Measurements from ENCODE around the gene CYGB.
"Not testable (repeated sequence)": the region's sequence is repeated elsewhere in the genome, so short reads cannot be mapped to it uniquely, and the experiment has no call there.

Gene CYGB

GRCh38 chr17:76567634-76568432, 30.3 kb upstream of the CYGB start:
- DNase-seq (ENCODE audit: low read depth), result no peak
- TF ChIP-seq, protein P1, sequence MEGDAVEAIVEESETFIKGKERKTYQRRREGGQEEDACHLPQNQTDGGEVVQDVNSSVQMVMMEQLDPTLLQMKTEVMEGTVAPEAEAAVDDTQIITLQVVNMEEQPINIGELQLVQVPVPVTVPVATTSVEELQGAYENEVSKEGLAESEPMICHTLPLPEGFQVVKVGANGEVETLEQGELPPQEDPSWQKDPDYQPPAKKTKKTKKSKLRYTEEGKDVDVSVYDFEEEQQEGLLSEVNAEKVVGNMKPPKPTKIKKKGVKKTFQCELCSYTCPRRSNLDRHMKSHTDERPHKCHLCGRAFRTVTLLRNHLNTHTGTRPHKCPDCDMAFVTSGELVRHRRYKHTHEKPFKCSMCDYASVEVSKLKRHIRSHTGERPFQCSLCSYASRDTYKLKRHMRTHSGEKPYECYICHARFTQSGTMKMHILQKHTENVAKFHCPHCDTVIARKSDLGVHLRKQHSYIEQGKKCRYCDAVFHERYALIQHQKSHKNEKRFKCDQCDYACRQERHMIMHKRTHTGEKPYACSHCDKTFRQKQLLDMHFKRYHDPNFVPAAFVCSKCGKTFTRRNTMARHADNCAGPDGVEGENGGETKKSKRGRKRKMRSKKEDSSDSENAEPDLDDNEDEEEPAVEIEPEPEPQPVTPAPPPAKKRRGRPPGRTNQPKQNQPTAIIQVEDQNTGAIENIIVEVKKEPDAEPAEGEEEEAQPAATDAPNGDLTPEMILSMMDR (conservative IDR thresholded peaks at IDR 0.05; ENCODE audit: low read depth, low read length), result no peak
- no peak overlapping the region for H3K4me3 ChIP-seq (ENCODE audit: low read length)

- DNase-seq (ENCODE audit: low read depth), result no peak
- no peak overlapping the region for H3K4me3 ChIP-seq (ENCODE audit: low read length)
- TF ChIP-seq, protein P1 (conservative IDR thresholded peaks at IDR 0.05; ENCODE audit: low read depth, low read length), result no peak
Measured at GRCh38 chr17:76566988-76567431, 29.5 kb upstream of the CYGB start.

GRCh38 chr17:76566613-76566943, 29.1 kb upstream of the CYGB start:
- no peak overlapping the region for H3K4me3 ChIP-seq (ENCODE audit: low read length)
- no peak for DNase-seq (ENCODE audit: low read depth)
- TF ChIP-seq, protein P1 (conservative IDR thresholded peaks at IDR 0.05; ENCODE audit: low read depth, low read length), result no peak

DNA sequence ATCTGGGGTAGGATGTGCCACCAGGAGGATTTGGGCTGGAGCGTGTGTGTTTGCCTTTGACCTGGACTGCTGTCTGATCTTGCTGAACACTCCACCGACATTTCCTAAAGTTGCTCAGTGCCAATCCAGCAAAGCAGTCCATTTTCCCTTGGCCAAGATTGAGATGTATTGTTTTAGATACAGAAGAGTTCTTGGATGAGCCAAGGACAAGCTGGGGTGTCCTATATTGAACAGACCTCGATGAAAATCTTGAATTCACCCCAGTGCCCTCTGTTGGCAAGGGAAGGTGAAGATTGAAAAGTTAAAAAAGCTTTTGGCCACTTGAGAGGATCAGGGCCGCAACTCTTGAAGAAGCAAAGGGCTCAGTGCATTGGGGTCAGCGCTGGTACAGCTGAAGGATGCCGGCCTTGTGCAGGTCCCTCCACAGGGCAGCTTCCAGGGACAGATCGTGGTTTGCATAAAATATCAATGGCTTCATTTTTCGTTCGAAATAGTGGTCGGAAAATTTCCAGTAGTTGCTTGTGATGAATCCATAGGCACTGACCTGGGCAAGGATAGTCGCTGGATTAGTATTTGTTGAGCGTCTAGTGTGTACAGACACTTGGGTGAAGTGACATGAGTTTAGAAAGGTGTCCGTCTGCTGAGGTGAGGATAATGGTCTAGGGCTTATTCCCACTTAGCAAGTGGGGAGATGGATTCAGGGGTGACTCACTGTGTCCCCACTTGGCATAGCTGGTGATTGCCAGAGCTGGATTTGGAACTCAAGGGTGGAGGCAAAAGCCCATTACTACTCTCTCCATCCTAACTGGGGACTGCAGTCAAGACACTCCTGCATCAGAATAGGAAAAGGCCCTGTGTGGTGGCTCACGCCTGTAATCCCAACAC, 28.5 kb upstream of the CYGB start:
- H3K4me3 ChIP-seq (ENCODE audit: low read length), result no peak overlapping the region
- no peak for DNase-seq (ENCODE audit: low read depth)
- TF ChIP-seq, protein P1 (conservative IDR thresholded peaks at IDR 0.05; ENCODE audit: low read depth, low read length), result no peak

DNA sequence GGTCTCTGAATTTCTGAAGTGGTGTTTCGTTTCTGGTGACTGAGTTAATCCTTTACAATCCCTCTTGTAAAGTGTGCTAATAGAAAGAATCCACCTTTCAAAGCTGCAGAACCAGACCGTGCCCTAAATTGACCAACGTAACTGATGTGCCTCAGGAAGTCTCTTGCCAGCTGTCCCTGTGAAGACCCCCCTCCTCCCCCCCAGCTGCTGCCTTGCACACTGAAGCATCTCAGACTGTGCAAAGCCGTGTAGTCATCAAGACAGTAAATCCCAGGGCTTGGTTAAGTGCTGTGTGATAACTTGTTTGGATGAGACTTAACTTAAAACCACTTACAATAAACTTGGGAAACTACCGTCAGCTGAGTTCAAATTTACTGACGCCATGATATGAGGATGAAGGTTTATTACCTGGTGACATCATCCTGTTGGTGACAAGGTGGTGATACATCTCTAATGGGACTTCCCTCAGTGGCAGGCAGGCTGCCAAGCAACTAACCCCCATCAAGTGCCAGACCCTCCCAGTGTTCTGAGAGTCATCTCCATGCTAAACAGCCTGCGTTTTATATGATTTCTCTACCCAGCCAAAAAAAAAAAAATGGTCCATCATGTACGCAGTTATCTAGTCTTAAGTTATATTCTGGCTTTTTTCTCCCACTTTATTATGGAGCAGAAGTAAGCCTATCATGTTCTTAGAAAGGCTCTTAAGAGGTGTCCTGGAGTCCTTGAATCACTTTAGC, 27.6 kb upstream of the CYGB start:
- H3K4me3 ChIP-seq (ENCODE audit: low read length); DNase-seq (ENCODE audit: low read depth): not testable (repeated sequence)

- not testable (repeated sequence) for H3K4me3 ChIP-seq (ENCODE audit: low read length); DNase-seq (ENCODE audit: low read depth)
Measured at GRCh38 chr17:76563359-76563758, 25.9 kb upstream of the CYGB start.

DNA sequence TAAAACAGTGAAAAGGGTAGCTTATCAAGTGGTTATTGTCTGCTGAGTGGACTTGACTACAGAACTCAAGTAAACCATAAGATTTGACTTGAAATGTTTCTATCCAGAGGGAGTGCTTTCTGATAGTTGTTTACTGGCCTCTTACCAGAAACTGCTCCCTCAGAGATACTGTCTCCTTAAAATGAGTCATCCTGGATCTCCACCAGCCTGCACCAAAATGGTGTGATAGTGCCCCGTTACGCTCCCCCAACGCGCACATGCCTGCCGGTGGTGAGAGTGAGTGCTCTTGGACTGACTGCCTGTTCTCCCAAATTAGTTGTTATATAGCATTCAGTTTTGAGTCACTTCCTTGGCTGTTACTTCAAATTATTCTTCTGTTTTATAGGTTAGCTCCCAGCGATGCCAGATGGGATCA, 25.2 kb upstream of the CYGB start:
- no peak for DNase-seq (ENCODE audit: low read depth)
- H3K4me3 ChIP-seq (ENCODE audit: low read length), result no peak overlapping the region

More for the DNA sequence above, 25.2 kb upstream of the CYGB start:
- TF ChIP-seq, protein P1 (conservative IDR thresholded peaks at IDR 0.05; ENCODE audit: low read depth, low read length), result no peak
